SK-N-SH (cell line): Measurements from ENCODE around the gene CPZ. TPM values are rescaled to one million over a fixed set of nuclear protein-coding genes. Genes with fewer than 3 reads are reported as not detected.

Experiments used
- CTCF ChIA-PET: fragments of 300-600, 350-600 bp; formaldehyde crosslinking; extraction: SDS; loops from one replicate; lab custom pipeline; 2021; lab: Yijun Ruan, JAX
- POLR2A ChIA-PET: fragments of 350-600 bp; sonication (Branson Sonifier 250); formaldehyde crosslinking; extraction: SDS; loops from one replicate; lab custom pipeline; 2020; ENCODE audit warnings: antibody characterized with exemption, inconsistent platforms; lab: Yijun Ruan, JAX
- DNase-seq: peaks from one replicate; pipeline ENCODE4 v3.0.0; 2012
- H2AFZ ChIP-seq: fragments of 200-600 bp; sonication (generic); 2 replicates; pipeline ENCODE4 v1.8.1; 2016; ENCODE audit warnings: antibody characterized with exemption, mild to moderate bottlenecking, low read depth
- H3F3A ChIP-seq: fragments of 200-600 bp; sonication (generic); replicated peaks from 2 replicates; pipeline ENCODE3; 2016; ENCODE audit warnings: antibody characterized with exemption, mild to moderate bottlenecking; ENCODE audit not compliant: insufficient read depth
- H3K27ac ChIP-seq, 2 experiments: fragments of 200-500 bp in 1 of 2; fragments of 200-600 bp in 1 of 2; sonication (Bioruptor generic) in 1 of 2; sonication (generic), shearing (Covaris generic) in 1 of 2; 2 replicates each; pipeline versions ENCODE4 v1.5.1 to v1.6.1; 2014 to 2016; ENCODE audit warnings: low read depth in 2 of 2, inconsistent platforms in 1 of 2, low read length in 1 of 2, mild to moderate bottlenecking in 1 of 2, mixed read lengths in 1 of 2
- H3K27me3 ChIP-seq: fragments of 200-600 bp; sonication (generic), shearing (Covaris generic); 2 replicates; pipeline ENCODE4 v1.6.1; 2016; ENCODE audit warnings: mixed run types; ENCODE audit not compliant: insufficient read depth
- H3K36me3 ChIP-seq, 2 experiments: fragments of 200-500 bp in 1 of 2; fragments of 200-600 bp in 1 of 2; sonication (Bioruptor generic) in 1 of 2; sonication (generic) in 1 of 2; replicated peaks in 1 of 2; 2 replicates each; pipeline versions ENCODE3 to v1.5.1; 2014 to 2016; ENCODE audit warnings: low read length in 1 of 2, mild to moderate bottlenecking in 1 of 2; ENCODE audit not compliant: insufficient read depth in 2 of 2, control insufficient read depth in 1 of 2
- H3K4me1 ChIP-seq, 2 experiments: fragments of 200-500 bp in 1 of 2; fragments of 200-600 bp in 1 of 2; sonication (Bioruptor generic) in 1 of 2; sonication (generic), shearing (Covaris generic) in 1 of 2; 2 replicates each; pipeline versions ENCODE4 v1.5.1 to v1.6.1; 2014 to 2016; ENCODE audit warnings: low read depth in 1 of 2, low read length in 1 of 2, mixed run types in 1 of 2; ENCODE audit not compliant: insufficient read depth in 2 of 2, control insufficient read depth in 1 of 2
- H3K4me2 ChIP-seq: fragments of 200-600 bp; sonication (generic), shearing (Covaris generic); 2 replicates; pipeline ENCODE4 v1.6.1; 2017; ENCODE audit warnings: mixed run types
- H3K4me3 ChIP-seq, 2 experiments: fragments of 200-500 bp in 1 of 2; fragments of 200-600 bp in 1 of 2; sonication (Bioruptor generic) in 1 of 2; sonication (generic), shearing (Covaris generic) in 1 of 2; 2 replicates each; pipeline versions ENCODE4 v1.5.1 to v1.8.1; 2014 to 2016; ENCODE audit warnings: low read depth in 2 of 2, inconsistent platforms in 1 of 2, low read length in 1 of 2, mild to moderate bottlenecking in 1 of 2, mixed read lengths in 1 of 2, moderate library complexity in 1 of 2
- H3K79me2 ChIP-seq: fragments of 200-600 bp; sonication (generic); 2 replicates; pipeline ENCODE4 v1.8.1; 2017; ENCODE audit warnings: mild to moderate bottlenecking; ENCODE audit not compliant: insufficient read depth
- H3K9ac ChIP-seq: fragments of 200-600 bp; sonication (generic); 2 replicates; pipeline ENCODE4 v1.6.1; 2017; ENCODE audit warnings: mixed run types
- H3K9me2 ChIP-seq: fragments of 200-600 bp; sonication (generic); 2 replicates; pipeline ENCODE4 v1.6.1; 2017; ENCODE audit warnings: mixed run types
- H3K9me3 ChIP-seq: fragments of 200-600 bp; sonication (generic); 2 replicates; pipeline ENCODE4 v1.6.1; 2017; ENCODE audit warnings: mixed run types, mild to moderate bottlenecking, moderate library complexity
- H4K20me1 ChIP-seq: fragments of 200-600 bp; sonication (generic); 2 replicates; pipeline ENCODE4 v1.6.1; 2017; ENCODE audit warnings: mild to moderate bottlenecking, mixed run types; ENCODE audit not compliant: insufficient read depth
- CHD2 ChIP-seq: fragments of 150-350 bp; IDR thresholded peaks from 2 replicates; pipeline ENCODE4 v1.6.1; 2018; ENCODE audit warnings: low read length; ENCODE audit not compliant: partially characterized antibody
- ELF1 ChIP-seq: IDR thresholded peaks from 2 replicates; pipeline ENCODE4 v1.4.0; 2012
- FOSL2 ChIP-seq: IDR thresholded peaks from 2 replicates; pipeline ENCODE4 v1.4.0; 2012; ENCODE audit warnings: low read depth, mild to moderate bottlenecking, moderate library complexity, borderline replicate concordance
- FOXM1 ChIP-seq: IDR thresholded peaks from 2 replicates; pipeline ENCODE4 v1.4.0; 2012; ENCODE audit warnings: low read depth, mild to moderate bottlenecking
- GABPA ChIP-seq: IDR thresholded peaks from 2 replicates; pipeline ENCODE4 v1.4.0; 2012; ENCODE audit warnings: low read depth, mild to moderate bottlenecking
- GATA2 ChIP-seq: sonication (generic); formaldehyde crosslinking; IDR thresholded peaks from 2 replicates; pipeline ENCODE4 v1.5.0; 2020; ENCODE audit warnings: mild to moderate bottlenecking, missing genetic modification reagents
- NRF1 ChIP-seq: IDR thresholded peaks from 2 replicates; pipeline ENCODE4 v1.6.1; 2012; ENCODE audit warnings: low read depth, mild to moderate bottlenecking, low read length
- POLR2AphosphoS5 ChIP-seq: IDR thresholded peaks from 2 replicates; pipeline ENCODE4 v1.6.1; 2012; ENCODE audit warnings: low read depth, low read length
- RAD21 ChIP-seq: IDR thresholded peaks from 2 replicates; pipeline ENCODE4 v1.6.1; 2012; ENCODE audit warnings: mild to moderate bottlenecking, low read length
- RCOR1 ChIP-seq: fragments of 150-350 bp; IDR thresholded peaks from 2 replicates; pipeline ENCODE4 v1.6.1; 2017; ENCODE audit warnings: antibody characterized with exemption, low read length
- SIN3A ChIP-seq: IDR thresholded peaks from 2 replicates; pipeline ENCODE4 v1.6.1; 2012; ENCODE audit warnings: low read depth, mild to moderate bottlenecking, low read length, moderate library complexity, borderline replicate concordance
- TEAD4 ChIP-seq: IDR thresholded peaks from 2 replicates; pipeline ENCODE4 v1.4.0; 2012; ENCODE audit warnings: mild to moderate bottlenecking, borderline replicate concordance; ENCODE audit not compliant: insufficient read depth
- WGBS: methylation state at CpG from one replicate; pipeline ENCODE4 v1.1.6; 2017; ENCODE audit warnings: low lambda C conversion rate; 5-methylcytosine and 5-hydroxymethylcytosine counted together
- polyA plus RNA-seq, 3 experiments: library from polyadenylated mRNA; depleted of rRNA; stranded (reverse); fragments of >200 nt; gene quantifications; 2 replicates each; pipeline ENCODE4 v1.2.3, GENCODE V29; 2012
- TF ChIP-seq, protein P1 (sequence below): fragments of 150-350 bp; IDR thresholded peaks from 2 replicates; pipeline ENCODE4 v1.6.1; 2017; ENCODE audit warnings: antibody characterized with exemption, low read length, low read depth, borderline replicate concordance
- TF ChIP-seq, protein P2 (sequence below): fragments of 150-350 bp; IDR thresholded peaks from 2 replicates; pipeline ENCODE4 v1.6.1; 2016; ENCODE audit warnings: mild to moderate bottlenecking, low read depth, low read length
- TF ChIP-seq, protein P3 (sequence below): IDR thresholded peaks from 2 replicates; pipeline ENCODE4 v1.4.0; 2012; ENCODE audit warnings: low read depth
- TF ChIP-seq, protein P4 (sequence below): IDR thresholded peaks from 2 replicates; pipeline ENCODE4 v1.6.1; 2012; ENCODE audit warnings: mild to moderate bottlenecking, low read depth, low read length, moderate library complexity
- TF ChIP-seq, protein P5 (sequence below): IDR thresholded peaks from 2 replicates; pipeline ENCODE4 v1.4.0; 2012; ENCODE audit warnings: low read depth, borderline replicate concordance

CPZ gene
- polyA plus RNA-seq, 1 of the 3 experiments (the other 2 are of a cell fraction) = not detected

DNA sequence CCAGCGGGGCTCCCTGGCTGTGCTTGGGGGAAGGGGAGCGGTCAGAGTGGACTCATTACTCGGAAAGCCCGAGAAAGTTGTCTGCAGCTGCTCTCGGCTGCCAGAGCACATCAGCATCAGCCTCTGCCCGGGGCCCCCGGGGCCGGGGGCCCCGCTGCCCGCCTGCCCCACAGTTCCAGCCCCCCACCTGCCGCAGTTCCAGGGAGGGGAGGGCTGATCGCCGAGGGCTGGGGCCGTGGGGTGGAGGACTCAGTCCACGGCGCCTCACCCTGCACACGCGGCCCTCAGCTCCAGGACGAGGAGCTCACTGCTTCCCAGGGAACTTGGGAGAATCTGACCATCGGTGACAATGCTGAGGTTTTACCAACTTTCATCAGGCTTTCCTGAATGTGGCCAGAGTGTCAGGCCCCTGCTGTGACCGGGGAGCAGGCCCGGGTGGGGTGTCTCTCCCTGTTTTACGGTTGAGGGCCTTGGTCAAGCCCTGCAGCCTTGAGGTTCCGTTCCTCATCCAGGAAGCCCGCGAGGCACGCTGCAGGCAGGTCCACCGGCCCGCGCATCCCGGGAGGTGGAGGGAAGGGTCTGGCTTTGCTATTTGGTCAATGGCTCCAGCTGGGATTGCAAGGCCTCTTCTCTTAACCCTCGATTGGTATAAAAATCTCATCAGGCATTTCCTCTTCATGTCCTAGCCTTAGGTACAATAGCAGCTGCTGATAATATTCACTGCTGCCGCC is 57.2 kb downstream of the CPZ start:
- CTCF ChIA-PET = interaction anchor here (0.6 to 0.7 kb wide), 2 partner anchors 43 to 97 kb away, joined by 3 read pairs; no protein-coding TSS in a partner anchor
- no peak for TF ChIP-seq NRF1
- no peak for TF ChIP-seq RCOR1
- TF ChIP-seq FOSL2 = no peak
- TF ChIP-seq TEAD4 = no peak
- TF ChIP-seq, protein P1, sequence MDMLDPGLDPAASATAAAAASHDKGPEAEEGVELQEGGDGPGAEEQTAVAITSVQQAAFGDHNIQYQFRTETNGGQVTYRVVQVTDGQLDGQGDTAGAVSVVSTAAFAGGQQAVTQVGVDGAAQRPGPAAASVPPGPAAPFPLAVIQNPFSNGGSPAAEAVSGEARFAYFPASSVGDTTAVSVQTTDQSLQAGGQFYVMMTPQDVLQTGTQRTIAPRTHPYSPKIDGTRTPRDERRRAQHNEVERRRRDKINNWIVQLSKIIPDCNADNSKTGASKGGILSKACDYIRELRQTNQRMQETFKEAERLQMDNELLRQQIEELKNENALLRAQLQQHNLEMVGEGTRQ = no peak
- TF ChIP-seq SIN3A = no peak
- no peak for TF ChIP-seq GABPA
- TF ChIP-seq, protein P2, sequence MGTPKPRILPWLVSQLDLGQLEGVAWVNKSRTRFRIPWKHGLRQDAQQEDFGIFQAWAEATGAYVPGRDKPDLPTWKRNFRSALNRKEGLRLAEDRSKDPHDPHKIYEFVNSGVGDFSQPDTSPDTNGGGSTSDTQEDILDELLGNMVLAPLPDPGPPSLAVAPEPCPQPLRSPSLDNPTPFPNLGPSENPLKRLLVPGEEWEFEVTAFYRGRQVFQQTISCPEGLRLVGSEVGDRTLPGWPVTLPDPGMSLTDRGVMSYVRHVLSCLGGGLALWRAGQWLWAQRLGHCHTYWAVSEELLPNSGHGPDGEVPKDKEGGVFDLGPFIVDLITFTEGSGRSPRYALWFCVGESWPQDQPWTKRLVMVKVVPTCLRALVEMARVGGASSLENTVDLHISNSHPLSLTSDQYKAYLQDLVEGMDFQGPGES = no peak
- TF ChIP-seq ELF1 = no peak
- no peak for TF ChIP-seq POLR2AphosphoS5
- TF ChIP-seq, protein P3, sequence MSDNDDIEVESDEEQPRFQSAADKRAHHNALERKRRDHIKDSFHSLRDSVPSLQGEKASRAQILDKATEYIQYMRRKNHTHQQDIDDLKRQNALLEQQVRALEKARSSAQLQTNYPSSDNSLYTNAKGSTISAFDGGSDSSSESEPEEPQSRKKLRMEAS = no peak
- no peak for TF ChIP-seq CHD2
- TF ChIP-seq GATA2 = no peak
- TF ChIP-seq, all 33 proteins: peak for 0
- Histone ChIP-seq H3K9ac (no peak overlapping the region), H2AFZ (no peak overlapping the region), H3K79me2 (no peaks in the 10 kb centered on the region), H3K9me2 (no peaks in the 10 kb centered on the region), H4K20me1 (no peaks in the 10 kb centered on the region), H3K27ac (no peak overlapping the region), H3K36me3 (no peaks in the 10 kb centered on the region), H3K4me1 (no peaks in the 10 kb centered on the region), H3K27me3 (no peaks in the 10 kb centered on the region), H3K4me2 (no peak overlapping the region), H3K9me3 (no peaks in the 10 kb centered on the region), H3K4me3 (no peak overlapping the region), H3F3A (no peaks in the 10 kb centered on the region)
- no peak for DNase-seq
- POLR2A ChIA-PET = interaction anchor here (0.5 kb wide), 1 partner anchor 135 kb away, joined by 3 read pairs; no protein-coding TSS in a partner anchor
- WGBS = 61% methylated on average over 20 of the region's 33 CpGs

DNA sequence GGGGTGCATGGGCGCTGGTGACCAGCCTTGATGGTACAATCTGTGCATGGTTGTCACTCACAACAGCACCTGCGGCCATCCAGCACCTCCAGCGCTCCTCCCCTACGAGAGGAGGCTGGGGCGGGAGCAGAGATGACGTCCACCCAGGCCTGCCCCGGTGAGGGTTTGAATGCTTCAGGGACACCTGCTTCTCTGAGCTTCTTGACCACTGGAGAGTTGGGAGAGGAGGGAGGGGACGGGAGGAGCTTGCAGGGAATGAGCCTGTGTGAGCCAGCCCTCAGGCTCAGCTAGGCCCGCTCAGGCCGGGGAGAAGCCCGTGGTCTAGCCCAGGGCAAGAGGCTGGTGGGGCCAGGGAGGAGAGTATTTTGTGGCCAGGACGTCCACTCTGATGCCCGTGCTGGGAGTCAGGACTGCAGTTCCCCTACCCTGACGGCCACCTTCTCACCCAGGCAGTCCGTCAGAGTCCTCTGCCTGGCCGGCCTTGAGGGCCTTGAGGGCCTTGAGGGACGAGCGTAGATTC is 59.2 kb downstream of the CPZ start:
- Histone ChIP-seq H3K9me3 (no peaks in the 10 kb centered on the region), H3K36me3 (no peaks in the 10 kb centered on the region), H3K27ac (no peak overlapping the region), H2AFZ (no peak overlapping the region), H3K4me3 (no peak overlapping the region), H3K9ac (no peak overlapping the region), H3K27me3 (no peaks in the 10 kb centered on the region), H3K4me2 (no peak overlapping the region), H3K9me2 (no peaks in the 10 kb centered on the region), H3K79me2 (no peaks in the 10 kb centered on the region), H3K4me1 (no peaks in the 10 kb centered on the region), H4K20me1 (no peaks in the 10 kb centered on the region), H3F3A (no peaks in the 10 kb centered on the region)
- POLR2A ChIA-PET = no interaction called here
- WGBS = 15% methylated on average over 4 of the region's 18 CpGs
- CTCF ChIA-PET = interaction anchor here (1.7 kb wide), 1 partner anchor 266 kb away, joined by 8 read pairs; no protein-coding TSS in a partner anchor
- no peak for DNase-seq
- TF ChIP-seq, protein P2 = no peak
- TF ChIP-seq, protein P4, sequence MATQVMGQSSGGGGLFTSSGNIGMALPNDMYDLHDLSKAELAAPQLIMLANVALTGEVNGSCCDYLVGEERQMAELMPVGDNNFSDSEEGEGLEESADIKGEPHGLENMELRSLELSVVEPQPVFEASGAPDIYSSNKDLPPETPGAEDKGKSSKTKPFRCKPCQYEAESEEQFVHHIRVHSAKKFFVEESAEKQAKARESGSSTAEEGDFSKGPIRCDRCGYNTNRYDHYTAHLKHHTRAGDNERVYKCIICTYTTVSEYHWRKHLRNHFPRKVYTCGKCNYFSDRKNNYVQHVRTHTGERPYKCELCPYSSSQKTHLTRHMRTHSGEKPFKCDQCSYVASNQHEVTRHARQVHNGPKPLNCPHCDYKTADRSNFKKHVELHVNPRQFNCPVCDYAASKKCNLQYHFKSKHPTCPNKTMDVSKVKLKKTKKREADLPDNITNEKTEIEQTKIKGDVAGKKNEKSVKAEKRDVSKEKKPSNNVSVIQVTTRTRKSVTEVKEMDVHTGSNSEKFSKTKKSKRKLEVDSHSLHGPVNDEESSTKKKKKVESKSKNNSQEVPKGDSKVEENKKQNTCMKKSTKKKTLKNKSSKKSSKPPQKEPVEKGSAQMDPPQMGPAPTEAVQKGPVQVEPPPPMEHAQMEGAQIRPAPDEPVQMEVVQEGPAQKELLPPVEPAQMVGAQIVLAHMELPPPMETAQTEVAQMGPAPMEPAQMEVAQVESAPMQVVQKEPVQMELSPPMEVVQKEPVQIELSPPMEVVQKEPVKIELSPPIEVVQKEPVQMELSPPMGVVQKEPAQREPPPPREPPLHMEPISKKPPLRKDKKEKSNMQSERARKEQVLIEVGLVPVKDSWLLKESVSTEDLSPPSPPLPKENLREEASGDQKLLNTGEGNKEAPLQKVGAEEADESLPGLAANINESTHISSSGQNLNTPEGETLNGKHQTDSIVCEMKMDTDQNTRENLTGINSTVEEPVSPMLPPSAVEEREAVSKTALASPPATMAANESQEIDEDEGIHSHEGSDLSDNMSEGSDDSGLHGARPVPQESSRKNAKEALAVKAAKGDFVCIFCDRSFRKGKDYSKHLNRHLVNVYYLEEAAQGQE = no peak
- TF ChIP-seq, protein P5, sequence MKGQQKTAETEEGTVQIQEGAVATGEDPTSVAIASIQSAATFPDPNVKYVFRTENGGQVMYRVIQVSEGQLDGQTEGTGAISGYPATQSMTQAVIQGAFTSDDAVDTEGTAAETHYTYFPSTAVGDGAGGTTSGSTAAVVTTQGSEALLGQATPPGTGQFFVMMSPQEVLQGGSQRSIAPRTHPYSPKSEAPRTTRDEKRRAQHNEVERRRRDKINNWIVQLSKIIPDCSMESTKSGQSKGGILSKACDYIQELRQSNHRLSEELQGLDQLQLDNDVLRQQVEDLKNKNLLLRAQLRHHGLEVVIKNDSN = no peak
- TF ChIP-seq RAD21 = no peak
- no peak for TF ChIP-seq FOXM1
- TF ChIP-seq ELF1 = no peak
